Loucy (cell line): Measurements from ENCODE around the gene C15orf39.

ENCODE experiments used
- H2AFZ ChIP-seq: fragments of 200-600 bp; sonication (generic); 2 replicates; pipeline ENCODE4 v1.6.0; 2016; ENCODE audit warnings: antibody characterized with exemption, mild to moderate bottlenecking, low read length, moderate library complexity
- H3F3A ChIP-seq: fragments of 200-600 bp; 2 replicates; pipeline ENCODE4 v1.6.0; 2016; ENCODE audit warnings: antibody characterized with exemption, low read depth, mild to moderate bottlenecking
- H3K27me3 ChIP-seq: fragments of 200-600 bp; sonication (generic); 2 replicates; pipeline ENCODE4 v1.6.1; 2014; ENCODE audit warnings: low read length, mild to moderate bottlenecking; ENCODE audit not compliant: insufficient read depth, poor library complexity, severe bottlenecking
- H3K36me3 ChIP-seq: fragments of 200-600 bp; sonication (generic); 2 replicates; pipeline ENCODE4 v1.6.1; 2016; ENCODE audit warnings: low read length; ENCODE audit not compliant: insufficient read depth
- H3K4me1 ChIP-seq: fragments of 200-600 bp; sonication (generic); 2 replicates; pipeline ENCODE4 v1.5.1; 2014; ENCODE audit warnings: low read length, mild to moderate bottlenecking; ENCODE audit not compliant: insufficient read depth, poor library complexity, severe bottlenecking
- H3K4me2 ChIP-seq: fragments of 200-600 bp; sonication (generic); 2 replicates; pipeline ENCODE4 v1.6.0; 2014; ENCODE audit warnings: antibody characterized with exemption, low read length, low read depth, mild to moderate bottlenecking; ENCODE audit not compliant: poor library complexity, severe bottlenecking
- H3K4me3 ChIP-seq: fragments of 200-600 bp; sonication (generic); 2 replicates; pipeline ENCODE4 v1.5.1; 2014; ENCODE audit warnings: low read length, mild to moderate bottlenecking, mixed read lengths; ENCODE audit not compliant: poor library complexity, severe bottlenecking
- H3K79me2 ChIP-seq: fragments of 200-600 bp; sonication (generic); 2 replicates; pipeline ENCODE4 v1.6.1; 2014; ENCODE audit warnings: low read length; ENCODE audit not compliant: insufficient read depth
- H3K9ac ChIP-seq: fragments of 200-600 bp; sonication (generic); 2 replicates; pipeline ENCODE4 v1.6.0; 2014; ENCODE audit warnings: mild to moderate bottlenecking, low read depth, low read length, moderate library complexity; ENCODE audit not compliant: poor library complexity, severe bottlenecking
- H3K9me2 ChIP-seq: fragments of 200-600 bp; sonication (generic); replicated peaks from 2 replicates; pipeline ENCODE4 v1.6.1; 2016; ENCODE audit warnings: low read depth, low read length, mixed read lengths
- H3K9me3 ChIP-seq: fragments of 200-600 bp; sonication (generic); 2 replicates; pipeline ENCODE4 v1.6.1; 2014; ENCODE audit warnings: mild to moderate bottlenecking, antibody characterized with exemption, low read length, low read depth; ENCODE audit not compliant: insufficient read depth
- H4K20me1 ChIP-seq: fragments of 200-600 bp; sonication (generic); 2 replicates; pipeline ENCODE4 v1.6.0; 2014; ENCODE audit warnings: antibody characterized with exemption, low read length, mild to moderate bottlenecking; ENCODE audit not compliant: insufficient read depth, poor library complexity, severe bottlenecking
- EZH2phosphoT487 ChIP-seq: fragments of 200-600 bp; IDR thresholded peaks from 2 replicates; pipeline ENCODE4 v1.6.1; 2018; ENCODE audit warnings: antibody characterized with exemption, mild to moderate bottlenecking, moderate library complexity, borderline replicate concordance
- TF ChIP-seq, protein P1 (sequence below): fragments of 200-600 bp; sonication (generic); conservative IDR thresholded peaks from 2 replicates; pipeline ENCODE4 v1.5.1; 2014; ENCODE audit warnings: mild to moderate bottlenecking, antibody characterized with exemption, low read length

The C15orf39 gene

DNA sequence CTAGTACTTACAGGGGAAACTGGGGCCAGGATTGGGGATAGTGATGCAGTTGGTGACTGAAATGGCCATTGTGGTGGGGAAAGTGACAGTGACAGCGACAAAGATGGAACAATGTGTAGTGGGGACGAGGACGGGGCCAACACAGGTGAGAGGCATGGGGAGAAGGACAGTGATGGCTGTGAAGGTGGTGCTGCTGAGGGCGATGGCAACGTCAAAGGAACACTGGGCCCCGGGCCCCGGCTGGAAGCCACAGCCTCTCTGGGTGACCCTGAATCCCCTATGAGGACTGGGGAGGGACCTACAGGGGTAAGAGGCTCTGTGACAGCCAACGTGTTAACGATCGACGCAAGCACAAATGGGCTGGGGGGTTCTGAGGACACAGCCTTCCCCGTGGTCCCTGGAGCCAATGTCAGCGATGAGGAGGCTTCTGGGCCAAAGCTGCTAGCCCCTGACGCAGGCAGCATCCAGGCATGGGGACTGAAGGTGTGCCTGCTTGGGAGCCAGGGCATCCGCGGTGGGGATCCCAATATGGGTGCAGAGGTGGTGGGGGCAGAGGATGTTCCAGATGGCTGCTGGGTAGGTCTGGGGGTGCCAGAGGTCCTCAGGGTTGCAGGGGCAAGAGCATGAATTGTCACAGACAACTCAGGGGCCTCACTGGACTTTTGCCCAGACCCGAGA, 31.3 kb downstream of the C15orf39 start:
- TF ChIP-seq EZH2phosphoT487, result no peak
- TF ChIP-seq, protein P1, sequence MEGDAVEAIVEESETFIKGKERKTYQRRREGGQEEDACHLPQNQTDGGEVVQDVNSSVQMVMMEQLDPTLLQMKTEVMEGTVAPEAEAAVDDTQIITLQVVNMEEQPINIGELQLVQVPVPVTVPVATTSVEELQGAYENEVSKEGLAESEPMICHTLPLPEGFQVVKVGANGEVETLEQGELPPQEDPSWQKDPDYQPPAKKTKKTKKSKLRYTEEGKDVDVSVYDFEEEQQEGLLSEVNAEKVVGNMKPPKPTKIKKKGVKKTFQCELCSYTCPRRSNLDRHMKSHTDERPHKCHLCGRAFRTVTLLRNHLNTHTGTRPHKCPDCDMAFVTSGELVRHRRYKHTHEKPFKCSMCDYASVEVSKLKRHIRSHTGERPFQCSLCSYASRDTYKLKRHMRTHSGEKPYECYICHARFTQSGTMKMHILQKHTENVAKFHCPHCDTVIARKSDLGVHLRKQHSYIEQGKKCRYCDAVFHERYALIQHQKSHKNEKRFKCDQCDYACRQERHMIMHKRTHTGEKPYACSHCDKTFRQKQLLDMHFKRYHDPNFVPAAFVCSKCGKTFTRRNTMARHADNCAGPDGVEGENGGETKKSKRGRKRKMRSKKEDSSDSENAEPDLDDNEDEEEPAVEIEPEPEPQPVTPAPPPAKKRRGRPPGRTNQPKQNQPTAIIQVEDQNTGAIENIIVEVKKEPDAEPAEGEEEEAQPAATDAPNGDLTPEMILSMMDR, result no peak
- Histone ChIP-seq H3K79me2 (no peaks in the 10 kb centered on the region), H3K9me2 (no peaks in the 10 kb centered on the region), H3K27me3 (no peaks in the 10 kb centered on the region), H3K4me1 (peaks cover 7% of the 10 kb centered on the region), H3F3A (no peaks in the 10 kb centered on the region), H2AFZ (no peak overlapping the region), H4K20me1 (no peaks in the 10 kb centered on the region), H3K36me3 (no peaks in the 10 kb centered on the region), H3K4me2 (no peak overlapping the region), H3K9me3 (no peaks in the 10 kb centered on the region), H3K9ac (no peak overlapping the region), H3K4me3 (no peak overlapping the region)

DNA sequence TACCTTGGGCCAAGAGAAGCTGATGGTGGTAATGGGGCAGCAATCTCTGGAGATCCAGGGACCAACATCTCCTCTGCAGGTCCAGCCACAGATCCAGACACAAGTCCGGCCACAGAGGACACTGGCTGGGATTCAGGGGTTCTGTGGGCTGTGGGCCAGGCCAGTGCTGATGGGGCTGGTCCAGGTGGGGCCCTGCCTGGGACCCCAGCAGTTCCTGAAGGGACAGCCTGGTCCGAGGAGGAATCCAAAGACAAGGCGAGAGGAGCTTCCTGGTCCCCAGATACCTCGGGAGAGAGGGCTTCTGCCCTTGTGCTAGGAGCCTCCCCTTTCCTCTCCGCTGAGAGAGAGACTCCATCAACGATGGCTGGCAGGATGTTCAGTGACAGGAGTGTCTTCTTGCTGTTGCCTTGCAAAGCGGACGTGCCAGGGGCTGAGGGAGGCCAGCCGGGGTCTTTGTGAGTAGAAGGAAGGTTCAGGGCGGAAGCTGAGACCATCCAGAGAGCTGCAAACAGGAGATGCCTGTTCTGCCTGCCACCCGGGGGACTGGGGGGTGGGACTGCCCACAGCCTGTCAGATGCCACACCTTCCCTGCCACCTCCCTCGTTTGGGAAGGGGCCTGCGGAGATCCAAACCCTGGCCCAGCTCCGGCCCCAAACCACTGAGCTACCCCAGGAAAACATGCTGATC, 32.0 kb downstream of the C15orf39 start:
- H3K9me3 ChIP-seq, result no peaks in the 10 kb centered on the region
- H3F3A ChIP-seq, result no peaks in the 10 kb centered on the region
- H3K4me3 ChIP-seq, result no peak overlapping the region
- no peak overlapping the region for H3K9ac ChIP-seq
- H3K27me3 ChIP-seq, result no peaks in the 10 kb centered on the region
- H3K9me2 ChIP-seq, result no peaks in the 10 kb centered on the region
- no peak overlapping the region for H2AFZ ChIP-seq
- no peak overlapping the region for H3K4me2 ChIP-seq
- TF ChIP-seq EZH2phosphoT487, result no peak
- TF ChIP-seq, protein P1, result no peak
- H3K36me3 ChIP-seq, result no peaks in the 10 kb centered on the region
- H4K20me1 ChIP-seq, result no peaks in the 10 kb centered on the region
- H3K79me2 ChIP-seq, result no peaks in the 10 kb centered on the region
- peaks cover 7% of the 10 kb centered on the region for H3K4me1 ChIP-seq

DNA sequence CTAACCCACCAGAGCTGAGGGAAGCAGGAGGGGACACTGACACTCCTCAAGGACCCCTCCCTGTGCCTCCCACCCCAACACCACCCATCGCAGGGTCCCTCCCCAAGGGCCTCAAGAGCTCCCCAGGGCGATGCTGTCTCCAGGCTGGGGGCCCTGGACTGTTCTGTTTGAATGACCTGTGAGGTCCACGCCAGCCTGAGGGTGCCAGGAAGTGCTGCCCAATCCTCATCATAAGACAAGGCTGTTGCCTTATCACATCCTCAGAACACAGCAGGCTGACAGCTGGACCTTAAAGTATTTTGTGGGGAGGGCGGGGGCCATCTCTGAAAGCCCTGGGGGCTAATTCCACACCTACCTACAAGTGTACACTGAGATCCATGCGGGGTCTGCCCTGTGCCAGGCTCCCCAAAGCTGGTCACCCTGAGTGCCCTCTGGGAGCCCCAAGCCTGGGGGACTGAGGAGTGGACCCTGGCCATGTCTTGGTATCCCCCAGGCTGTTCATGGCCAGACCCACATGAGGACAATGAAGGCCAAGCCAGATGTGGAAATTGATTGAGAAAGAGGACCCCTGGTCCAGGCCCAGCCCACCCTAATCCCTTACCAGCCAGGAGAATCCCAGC, 32.6 kb downstream of the C15orf39 start:
- Histone ChIP-seq H3K79me2 (no peaks in the 10 kb centered on the region), H4K20me1 (no peaks in the 10 kb centered on the region), H3K4me1 (peaks cover 7% of the 10 kb centered on the region), H3K9me3 (no peaks in the 10 kb centered on the region), H2AFZ (no peak overlapping the region), H3K36me3 (no peaks in the 10 kb centered on the region), H3K4me2 (no peak overlapping the region), H3K9ac (no peak overlapping the region), H3K9me2 (no peaks in the 10 kb centered on the region), H3K27me3 (no peaks in the 10 kb centered on the region), H3K4me3 (no peak overlapping the region), H3F3A (no peaks in the 10 kb centered on the region)
- TF ChIP-seq EZH2phosphoT487, result no peak
- TF ChIP-seq, protein P1, result no peak
